ENCODE data around the gene MAN1A1. TPM values are rescaled to one million over a fixed set of nuclear protein-coding genes. Genes with fewer than 3 reads are reported as not detected.

MAN1A1 gene
- polyA plus RNA-seq, 3 donors from 2014 or later, result 33.9 to 64.9 (median 56.7) TPM

GRCh38 chr6:119280668-119281067 is 68.9 kb downstream of the MAN1A1 start:
- peaks cover 15 to 17% of the 10 kb centered on the region in 2 donors for H3K4me1 Mint-ChIP-seq
- H3K27me3 Mint-ChIP-seq (ENCODE audit: low read depth in 3 of 3), result peaks cover 0 to 3% (median 0%) of the 10 kb centered on the region in 3 donors
- peak overlapping the region in 1 of 6 donors; percentile 6 for H3K27ac Mint-ChIP-seq
- peaks cover 6 to 14% (median 6%) of the 10 kb centered on the region in 3 donors for H3K36me3 Mint-ChIP-seq
- H3K4me3 Mint-ChIP-seq, result no peak overlapping the region
- no peaks in the 10 kb centered on the region for H3K9me3 Mint-ChIP-seq
- no peak for DNase-seq

- no peak for DNase-seq
- Mint-ChIP-seq H3K4me3 (no peak overlapping the region), H3K27ac (no peak overlapping the region), H3K4me1 (peaks cover 15 to 17% of the 10 kb centered on the region in 2 donors), H3K27me3 (ENCODE audit: low read depth in 3 of 3) (peaks cover 0 to 3% (median 0%) of the 10 kb centered on the region in 3 donors), H3K9me3 (no peaks in the 10 kb centered on the region), H3K36me3 (peaks cover 6 to 16% (median 6%) of the 10 kb centered on the region in 3 donors)
These were observed 69.5 kb downstream of the MAN1A1 start for GRCh38 chr6:119280080-119280479.

- no peaks in the 10 kb centered on the region for H3K9me3 Mint-ChIP-seq
- peaks cover 5 to 14% (median 6%) of the 10 kb centered on the region in 3 donors for H3K36me3 Mint-ChIP-seq
- no peak overlapping the region for H3K27ac Mint-ChIP-seq
- peaks cover 12 to 18% of the 10 kb centered on the region in 2 donors for H3K4me1 Mint-ChIP-seq
- DNase-seq, result no peak
- H3K4me3 Mint-ChIP-seq, result no peak overlapping the region
- H3K27me3 Mint-ChIP-seq (ENCODE audit: low read depth in 3 of 3), result peaks cover 0 to 1% (median 0%) of the 10 kb centered on the region in 3 donors
These were observed 70.9 kb downstream of the MAN1A1 start for GRCh38 chr6:119278625-119279024.

GRCh38 chr6:119277052-119277451 is 72.5 kb downstream of the MAN1A1 start:
- DNase-seq, result no peak
- Mint-ChIP-seq H3K9me3 (peaks cover 0 to 3% (median 0%) of the 10 kb centered on the region in 6 donors), H3K4me1 (peaks cover 2 to 9% of the 10 kb centered on the region in 2 donors)

GRCh38 chr6:119276211-119276610 is 73.3 kb downstream of the MAN1A1 start:
- Mint-ChIP-seq H3K4me3 (no peak overlapping the region), H3K27ac (peak overlapping the region in 1 of 6 donors; percentile 51), H3K9me3 (peaks cover 0 to 4% (median 2%) of the 10 kb centered on the region in 6 donors), H3K27me3 (ENCODE audit: low read depth in 3 of 3) (no peaks in the 10 kb centered on the region), H3K4me1 (peaks cover 0 to 9% of the 10 kb centered on the region in 2 donors), H3K36me3 (peaks cover 4 to 12% (median 9%) of the 10 kb centered on the region in 3 donors)
- no peak for DNase-seq

More at GRCh38 chr6:119277052-119277451, 72.5 kb downstream of the MAN1A1 start:
- no peak overlapping the region for H3K4me3 Mint-ChIP-seq
- peaks cover 0 to 1% (median 0%) of the 10 kb centered on the region in 3 donors for H3K27me3 Mint-ChIP-seq (ENCODE audit: low read depth in 3 of 3)
- peaks cover 0 to 8% (median 6%) of the 10 kb centered on the region in 3 donors for H3K36me3 Mint-ChIP-seq
- no peak overlapping the region for H3K27ac Mint-ChIP-seq

GRCh38 chr6:119274197-119274595 is 75.4 kb downstream of the MAN1A1 start:
- H3K9me3 Mint-ChIP-seq, result peaks cover 4 to 12% (median 8%) of the 10 kb centered on the region in 6 donors
- H3K36me3 Mint-ChIP-seq, result peaks cover 15 to 20% (median 17%) of the 10 kb centered on the region in 3 donors
- no peaks in the 10 kb centered on the region for H3K27me3 Mint-ChIP-seq (ENCODE audit: low read depth in 3 of 3)
- H3K4me1 Mint-ChIP-seq, result peaks cover 1 to 11% of the 10 kb centered on the region in 2 donors
- no peak overlapping the region for H3K27ac Mint-ChIP-seq
- no peak for DNase-seq
- H3K4me3 Mint-ChIP-seq, result no peak overlapping the region

- Mint-ChIP-seq H3K36me3 (peaks cover 15 to 25% (median 17%) of the 10 kb centered on the region in 3 donors), H3K4me3 (no peak overlapping the region), H3K4me1 (peaks cover 8 to 18% of the 10 kb centered on the region in 2 donors), H3K27me3 (ENCODE audit: low read depth in 3 of 3) (no peaks in the 10 kb centered on the region), H3K27ac (no peak overlapping the region), H3K9me3 (peaks cover 4 to 12% (median 9%) of the 10 kb centered on the region in 6 donors)
- DNase-seq, result no peak
These were observed 76.0 kb downstream of the MAN1A1 start for GRCh38 chr6:119273272-119274196.

- H3K4me1 Mint-ChIP-seq, result peaks cover 32 to 38% of the 10 kb centered on the region in 2 donors
- peaks cover 4 to 12% (median 9%) of the 10 kb centered on the region in 6 donors for H3K9me3 Mint-ChIP-seq
- H3K36me3 Mint-ChIP-seq, result peaks cover 11 to 17% (median 15%) of the 10 kb centered on the region in 3 donors
- H3K27me3 Mint-ChIP-seq (ENCODE audit: low read depth in 3 of 3), result peaks cover 0 to 2% (median 0%) of the 10 kb centered on the region in 3 donors
- H3K27ac Mint-ChIP-seq, result no peak overlapping the region
- no peak for DNase-seq
- H3K4me3 Mint-ChIP-seq, result no peak overlapping the region
These were observed 79.0 kb downstream of the MAN1A1 start for GRCh38 chr6:119270545-119270944.

- peak overlapping the region in 2 of 5 donors; percentile 8 to 19 for H3K4me3 Mint-ChIP-seq
- DNase-seq, result no peak
- peaks cover 11 to 17% (median 15%) of the 10 kb centered on the region in 3 donors for H3K36me3 Mint-ChIP-seq
- H3K27me3 Mint-ChIP-seq (ENCODE audit: low read depth in 3 of 3), result peaks cover 0 to 2% (median 0%) of the 10 kb centered on the region in 3 donors
- H3K27ac Mint-ChIP-seq, result peak overlapping the region in 1 of 6 donors; percentile 12
- peaks cover 4 to 12% (median 9%) of the 10 kb centered on the region in 6 donors for H3K9me3 Mint-ChIP-seq
- H3K4me1 Mint-ChIP-seq, result peaks cover 32 to 36% of the 10 kb centered on the region in 2 donors
These were observed 80.1 kb downstream of the MAN1A1 start for GRCh38 chr6:119269266-119270103.

GRCh38 chr6:119267126-119267905 is 82.2 kb downstream of the MAN1A1 start:
- H3K36me3 Mint-ChIP-seq, result peaks cover 16 to 21% (median 19%) of the 10 kb centered on the region in 3 donors
- H3K4me3 Mint-ChIP-seq, result peak overlapping the region; percentile 6 to 51 (median 19)
- peaks cover 37 to 41% of the 10 kb centered on the region in 2 donors for H3K4me1 Mint-ChIP-seq
- peak; percentile 13 to 29 (median 24) for DNase-seq
- H3K27me3 Mint-ChIP-seq (ENCODE audit: low read depth in 3 of 3), result peaks cover 0 to 2% (median 0%) of the 10 kb centered on the region in 3 donors
- peak overlapping the region; percentile 2 to 83 (median 38) for H3K27ac Mint-ChIP-seq
- H3K9me3 Mint-ChIP-seq, result peaks cover 4 to 12% (median 9%) of the 10 kb centered on the region in 6 donors

- Mint-ChIP-seq H3K4me1 (peaks cover 49 to 53% of the 10 kb centered on the region in 2 donors), H3K27me3 (ENCODE audit: low read depth in 3 of 3) (peaks cover 0 to 2% (median 0%) of the 10 kb centered on the region in 3 donors), H3K36me3 (peaks cover 5 to 14% (median 6%) of the 10 kb centered on the region in 3 donors), H3K9me3 (peaks cover 0 to 1% (median 0%) of the 10 kb centered on the region in 6 donors), H3K27ac (peak overlapping the region in 1 of 6 donors; percentile 68), H3K4me3 (no peak overlapping the region)
- DNase-seq, result no peak
These were observed 84.6 kb downstream of the MAN1A1 start for GRCh38 chr6:119264854-119265397.

GRCh38 chr6:119262612-119263011 is 86.9 kb downstream of the MAN1A1 start:
- peak overlapping the region in 2 of 6 donors; percentile 6 to 49 for H3K27ac Mint-ChIP-seq
- H3K4me3 Mint-ChIP-seq, result no peak overlapping the region
- H3K36me3 Mint-ChIP-seq, result peaks cover 4 to 8% (median 5%) of the 10 kb centered on the region in 3 donors

More at GRCh38 chr6:119262612-119263011, 86.9 kb downstream of the MAN1A1 start:
- Mint-ChIP-seq H3K27me3 (ENCODE audit: low read depth in 3 of 3) (peaks cover 0 to 2% (median 0%) of the 10 kb centered on the region in 3 donors), H3K4me1 (peaks cover 32 to 49% of the 10 kb centered on the region in 2 donors), H3K9me3 (no peaks in the 10 kb centered on the region)
- DNase-seq, result no peak

Data from immature natural killer cell (primary cell).